ENCODE measurements around the gene SUGCT.

DNA sequence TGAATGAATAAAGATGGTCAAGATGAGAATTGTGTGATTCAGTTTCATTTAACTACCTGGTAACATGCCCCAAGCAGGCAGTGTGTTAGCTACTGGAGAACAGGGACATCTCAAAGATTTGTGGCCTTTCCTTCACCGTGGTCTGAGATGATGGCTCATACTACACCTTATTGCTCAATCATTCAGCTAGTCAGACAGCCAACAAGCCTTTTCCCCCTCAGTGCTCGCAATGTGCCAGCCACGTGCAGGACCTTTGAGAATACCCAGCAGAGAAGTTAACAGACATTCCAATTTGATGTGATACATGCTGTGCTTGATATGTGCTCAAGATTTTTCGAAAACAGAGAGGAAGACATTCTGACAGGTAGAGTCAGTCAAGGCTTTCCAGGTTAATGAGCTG, 562.8 kb downstream of the SUGCT start:
- TF ChIP-seq, protein P1, sequence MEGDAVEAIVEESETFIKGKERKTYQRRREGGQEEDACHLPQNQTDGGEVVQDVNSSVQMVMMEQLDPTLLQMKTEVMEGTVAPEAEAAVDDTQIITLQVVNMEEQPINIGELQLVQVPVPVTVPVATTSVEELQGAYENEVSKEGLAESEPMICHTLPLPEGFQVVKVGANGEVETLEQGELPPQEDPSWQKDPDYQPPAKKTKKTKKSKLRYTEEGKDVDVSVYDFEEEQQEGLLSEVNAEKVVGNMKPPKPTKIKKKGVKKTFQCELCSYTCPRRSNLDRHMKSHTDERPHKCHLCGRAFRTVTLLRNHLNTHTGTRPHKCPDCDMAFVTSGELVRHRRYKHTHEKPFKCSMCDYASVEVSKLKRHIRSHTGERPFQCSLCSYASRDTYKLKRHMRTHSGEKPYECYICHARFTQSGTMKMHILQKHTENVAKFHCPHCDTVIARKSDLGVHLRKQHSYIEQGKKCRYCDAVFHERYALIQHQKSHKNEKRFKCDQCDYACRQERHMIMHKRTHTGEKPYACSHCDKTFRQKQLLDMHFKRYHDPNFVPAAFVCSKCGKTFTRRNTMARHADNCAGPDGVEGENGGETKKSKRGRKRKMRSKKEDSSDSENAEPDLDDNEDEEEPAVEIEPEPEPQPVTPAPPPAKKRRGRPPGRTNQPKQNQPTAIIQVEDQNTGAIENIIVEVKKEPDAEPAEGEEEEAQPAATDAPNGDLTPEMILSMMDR (conservative IDR thresholded peaks at IDR 0.05) = no peak
- TF ChIP-seq ZFX (IDR thresholded peaks at IDR 0.05) = no peak

All from C4-2B (cell line).